ENCODE data around the gene GAGE12J.

- TF ChIP-seq TAF1 (IDR thresholded peaks at IDR 0.05; ENCODE audit: low read depth, low read length) (no peak), POLR2A (IDR thresholded peaks at IDR 0.05; ENCODE audit: low read depth, low read length) (no peak)
Observed at GRCh38 chrX:49273181-49273727, 48.6 kb upstream of the GAGE12J start.
